GM18870 (cell line): ENCODE measurements around the gene MACROD2.

Experiments
- ATAC-seq: cut with Tn5 transposase; IDR thresholded peaks from one replicate; pipeline ENCODE4 v1.9.1; 2021; ENCODE audit warnings: moderate library complexity; ENCODE audit not compliant: unreplicated experiment

Gene MACROD2

DNA sequence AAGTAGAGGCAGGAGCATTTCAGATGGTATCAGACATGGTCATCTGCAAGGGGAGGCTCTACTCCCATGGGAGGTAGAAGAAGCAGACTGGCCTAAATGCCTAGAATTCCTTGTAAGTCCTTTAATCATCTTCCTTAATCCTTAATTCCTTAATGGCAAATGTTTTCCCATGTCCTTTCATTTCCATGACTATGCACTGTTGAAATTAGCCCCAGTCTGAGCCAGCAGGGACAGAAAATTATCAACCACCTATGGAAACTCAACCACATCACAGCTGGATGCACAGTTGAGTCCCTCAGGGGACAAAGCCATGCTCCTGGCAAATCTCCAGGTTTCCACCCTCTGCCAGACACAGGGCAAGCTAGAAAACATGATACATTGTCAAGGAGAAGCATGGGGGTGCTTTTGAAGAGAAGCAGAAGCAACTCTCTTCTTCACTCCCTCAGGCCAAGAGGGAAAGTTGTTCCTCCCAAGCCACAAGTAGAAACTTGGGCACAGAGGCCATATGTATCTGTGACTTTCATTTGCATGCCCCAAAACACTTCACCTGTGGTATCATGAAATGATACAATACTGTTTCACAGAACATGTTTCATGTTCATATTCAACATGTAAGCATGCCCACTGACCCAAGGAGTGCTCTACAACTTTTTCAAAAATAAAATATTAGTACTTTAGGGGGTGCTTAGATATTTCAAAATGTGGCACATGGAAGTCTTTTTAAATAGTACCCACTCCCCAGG, 1894.4 kb downstream of the MACROD2 start:
- ATAC-seq = no peak

DNA sequence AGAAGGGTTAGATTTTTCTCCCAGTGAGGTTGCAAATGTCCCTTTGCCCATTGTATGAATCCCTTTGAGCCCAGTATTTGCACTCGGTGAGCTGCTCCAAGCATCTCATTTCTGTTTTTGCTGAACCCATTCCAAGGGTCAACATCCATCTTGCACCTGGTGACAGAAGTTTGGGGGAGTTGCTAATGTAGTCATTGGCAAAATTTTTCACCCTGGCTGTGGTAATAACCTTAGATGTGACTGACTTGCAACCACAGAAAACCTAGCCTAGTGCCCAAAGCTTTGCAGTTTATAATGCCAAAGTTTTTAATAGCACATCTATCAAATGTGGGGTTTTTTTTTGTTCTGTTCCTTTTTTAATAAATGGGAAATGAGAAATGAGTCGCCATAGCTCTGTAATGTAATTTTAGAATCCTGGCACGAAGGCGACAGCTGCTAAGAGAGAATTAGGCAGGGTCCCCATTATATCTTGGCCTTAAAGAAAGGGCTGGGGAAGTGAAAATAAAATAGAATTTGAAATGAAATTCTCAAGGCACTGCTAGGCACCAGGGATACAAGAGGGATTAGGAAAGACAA, 1895.2 kb downstream of the MACROD2 start:
- no peak for ATAC-seq

DNA sequence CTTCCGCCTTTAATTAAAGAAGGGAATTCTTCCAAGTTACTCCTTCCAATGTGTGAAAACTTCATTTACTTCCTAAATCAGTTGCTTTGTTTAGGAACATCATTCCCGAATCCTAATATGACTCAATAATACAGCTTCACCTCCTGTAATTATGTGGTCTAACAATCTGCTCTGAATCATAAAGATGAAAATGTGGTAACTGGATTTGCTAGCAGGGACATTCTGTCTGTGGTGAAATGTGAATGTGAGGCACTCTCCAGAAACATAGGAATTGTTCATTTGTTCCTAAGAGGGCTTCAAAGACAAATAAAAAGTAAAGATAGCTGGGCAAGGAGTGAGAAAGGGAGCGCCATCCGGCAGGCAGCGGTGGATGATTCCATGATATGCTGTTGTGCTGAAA, 1899.8 kb downstream of the MACROD2 start:
- ATAC-seq = no peak

GRCh38 chr20:15895560-15896084, 1900.3 kb downstream of the MACROD2 start:
- ATAC-seq = peak; percentile 97

DNA sequence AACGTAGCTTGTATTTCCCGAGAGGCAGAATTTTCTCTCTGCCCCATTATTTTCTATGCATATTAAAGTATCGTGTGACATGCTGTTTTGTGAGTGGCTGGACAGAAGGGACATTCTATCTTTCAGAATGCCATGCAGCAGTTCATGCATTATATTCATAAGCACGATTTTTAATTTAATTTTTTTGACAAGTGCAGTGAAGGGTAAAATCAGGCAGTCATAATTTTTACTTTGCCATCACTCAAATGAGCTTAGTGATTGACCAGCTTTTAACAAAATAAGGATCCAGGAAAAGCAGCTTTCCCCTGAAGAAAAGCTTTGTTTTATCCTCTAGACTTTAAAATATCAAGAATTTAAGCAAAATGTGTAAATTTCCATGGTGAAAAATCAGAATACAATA, 1904.7 kb downstream of the MACROD2 start:
- no peak for ATAC-seq

DNA sequence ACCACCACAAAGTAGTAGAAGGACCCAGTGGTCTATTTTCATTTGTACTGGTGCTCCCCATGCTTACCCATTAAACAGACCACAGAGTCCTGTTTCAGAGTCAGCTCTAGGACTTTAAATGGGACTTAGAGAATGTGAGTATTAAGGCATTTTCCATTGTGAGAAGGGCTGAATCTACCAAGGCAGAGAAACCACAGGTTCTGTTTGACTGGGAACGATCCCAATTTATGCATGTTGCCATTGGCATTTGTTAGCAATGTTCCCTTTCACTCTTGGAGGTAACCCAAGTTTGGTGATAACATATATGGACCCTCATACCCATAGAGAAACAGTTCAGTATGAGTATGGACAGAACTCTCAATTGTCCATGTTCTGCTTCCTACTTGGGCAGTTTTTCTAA, 1905.1 kb downstream of the MACROD2 start:
- no peak for ATAC-seq

DNA sequence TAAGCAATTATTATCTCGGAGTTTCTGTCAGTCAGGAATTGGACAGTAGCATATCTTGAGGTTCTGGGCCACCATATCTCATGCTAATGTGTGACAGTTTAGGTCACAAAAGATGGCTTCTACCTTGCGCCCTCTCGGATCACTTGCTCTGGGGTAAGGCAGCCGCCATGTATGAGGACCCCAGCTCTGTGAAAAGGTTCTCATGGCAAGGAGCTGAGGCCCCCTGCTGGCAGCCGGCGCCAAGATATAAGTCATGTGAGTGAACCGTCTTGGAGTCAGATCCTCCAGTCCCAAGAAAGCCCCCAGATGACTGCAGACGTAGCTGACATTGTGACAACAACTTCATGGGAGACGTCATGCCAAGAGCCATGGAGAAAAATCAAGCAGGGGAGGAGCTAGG, 1907.2 kb downstream of the MACROD2 start:
- ATAC-seq = no peak

DNA sequence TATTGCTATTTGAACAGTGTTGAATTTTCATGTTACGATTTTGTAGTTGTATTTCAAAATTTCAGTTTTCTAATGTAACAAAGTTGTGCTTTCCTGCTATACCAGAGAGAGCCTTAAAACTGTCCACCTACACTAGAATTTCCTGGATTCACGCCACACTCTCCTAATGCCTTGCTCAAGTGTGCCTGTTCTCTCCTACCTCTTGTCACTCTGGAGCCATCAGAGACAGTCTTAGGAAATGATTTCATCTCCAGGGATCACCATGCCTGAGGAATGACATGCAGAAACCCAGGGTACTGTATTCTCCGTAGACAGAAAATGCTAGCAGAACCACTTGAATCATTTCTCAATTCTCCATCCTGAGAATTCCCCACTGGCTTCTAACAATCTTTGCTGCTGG, 1910.3 kb downstream of the MACROD2 start:
- ATAC-seq = no peak

DNA sequence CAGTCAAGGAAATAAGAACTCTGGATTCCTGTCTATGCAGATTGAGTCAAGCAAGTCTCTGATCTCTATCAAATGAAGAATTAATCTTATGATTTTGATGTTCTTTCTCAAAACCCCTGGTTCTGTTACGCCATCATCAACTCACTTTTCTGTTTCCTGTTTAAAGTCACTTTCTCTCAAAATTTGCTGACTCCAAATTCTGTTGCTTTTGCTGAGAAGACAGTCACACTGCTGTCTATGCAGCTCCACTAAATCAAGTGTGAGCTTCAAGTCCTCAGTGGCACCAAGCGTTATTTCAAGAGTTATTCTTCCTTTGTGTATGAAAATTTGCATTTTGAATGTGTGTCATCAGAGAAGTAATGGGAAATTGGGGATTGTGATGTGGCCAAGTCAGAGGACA, 1914.7 kb downstream of the MACROD2 start:
- no peak for ATAC-seq

DNA sequence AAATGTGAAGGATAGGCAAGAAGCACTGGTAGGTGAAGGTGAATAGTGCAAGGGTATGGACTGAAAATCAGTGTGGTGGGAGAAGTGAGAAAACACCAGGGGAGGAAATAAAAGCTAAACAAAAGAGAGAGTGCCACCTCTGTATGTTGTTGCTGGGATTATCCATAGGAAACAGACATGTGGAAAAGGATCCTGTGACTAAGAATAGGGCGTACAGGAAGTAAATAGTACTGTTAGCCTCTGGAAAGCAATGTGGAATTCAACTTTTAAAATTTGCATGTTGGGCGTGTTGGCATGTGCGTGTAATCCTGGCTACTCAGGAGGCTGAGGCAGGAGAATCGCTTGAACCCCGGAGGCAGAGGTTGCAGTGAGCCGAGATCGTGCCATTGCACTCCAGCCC, 1916.3 kb downstream of the MACROD2 start:
- no peak for ATAC-seq

DNA sequence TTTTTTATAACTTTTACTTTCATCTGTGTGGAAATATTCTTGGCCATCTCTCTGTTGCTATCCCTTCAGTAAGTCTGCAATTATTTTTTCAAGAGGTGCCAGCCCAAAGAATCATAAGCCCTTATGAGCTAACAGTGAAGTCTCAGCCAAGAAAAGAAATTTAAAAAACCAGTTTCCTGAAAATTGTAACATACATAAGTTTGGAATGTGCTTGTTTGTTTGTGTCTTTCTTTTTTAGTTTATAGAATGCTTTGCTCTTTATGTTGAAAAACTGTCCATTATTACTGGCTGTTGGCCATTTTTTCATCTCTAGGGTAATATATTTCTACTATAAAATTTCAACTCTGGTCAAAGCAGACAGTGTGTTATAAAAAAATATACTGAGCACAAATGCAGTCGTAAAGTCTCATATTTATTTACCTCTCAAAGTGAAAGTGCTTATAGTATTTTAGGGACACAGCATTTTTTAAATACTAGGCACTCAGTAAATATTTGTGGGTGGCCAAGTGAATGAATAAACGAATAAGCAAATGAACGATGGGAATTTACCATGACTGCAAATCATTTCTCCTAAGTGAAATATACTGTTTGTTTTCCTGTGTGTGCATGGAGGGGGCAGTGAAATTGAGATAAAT, 1918.2 kb downstream of the MACROD2 start:
- ATAC-seq = no peak

DNA sequence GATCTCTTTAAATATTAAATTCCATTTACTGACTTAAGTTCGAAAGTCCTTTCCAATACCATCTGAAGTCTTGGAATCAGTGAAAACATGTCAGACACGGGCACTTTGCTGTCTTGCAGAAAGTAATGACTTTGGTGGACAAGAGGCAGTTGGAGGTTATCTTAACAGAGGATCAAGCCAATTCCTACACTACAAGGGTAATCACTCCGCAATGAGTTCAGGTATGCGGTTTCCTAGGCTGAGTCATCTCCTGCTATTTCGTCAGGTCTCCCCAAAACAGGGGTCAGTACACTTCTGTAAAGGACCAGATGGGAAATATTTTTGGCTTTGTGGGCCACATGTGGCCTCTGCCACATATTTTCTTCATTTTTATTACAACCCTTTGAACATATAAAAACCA, 1921.3 kb downstream of the MACROD2 start:
- ATAC-seq = no peak

DNA sequence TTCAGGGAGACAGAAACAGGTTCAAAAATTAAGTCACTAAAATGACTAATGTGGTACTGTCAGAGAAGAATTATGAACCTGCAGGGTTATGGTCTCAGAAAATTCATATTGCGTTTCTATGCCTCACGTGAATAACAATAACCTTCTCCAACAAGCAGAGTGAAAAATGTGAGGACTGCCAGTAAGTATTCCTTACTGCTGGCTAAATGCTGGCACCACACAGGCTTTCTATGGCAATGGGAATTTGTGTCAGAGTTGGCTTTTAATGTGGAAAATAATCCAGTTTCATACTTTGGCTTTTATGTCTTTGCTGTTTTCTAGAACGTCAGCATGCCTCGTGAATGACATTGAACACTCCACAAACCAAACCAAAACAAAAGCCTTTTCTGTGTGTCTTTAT, 1922.0 kb downstream of the MACROD2 start:
- ATAC-seq = no peak

DNA sequence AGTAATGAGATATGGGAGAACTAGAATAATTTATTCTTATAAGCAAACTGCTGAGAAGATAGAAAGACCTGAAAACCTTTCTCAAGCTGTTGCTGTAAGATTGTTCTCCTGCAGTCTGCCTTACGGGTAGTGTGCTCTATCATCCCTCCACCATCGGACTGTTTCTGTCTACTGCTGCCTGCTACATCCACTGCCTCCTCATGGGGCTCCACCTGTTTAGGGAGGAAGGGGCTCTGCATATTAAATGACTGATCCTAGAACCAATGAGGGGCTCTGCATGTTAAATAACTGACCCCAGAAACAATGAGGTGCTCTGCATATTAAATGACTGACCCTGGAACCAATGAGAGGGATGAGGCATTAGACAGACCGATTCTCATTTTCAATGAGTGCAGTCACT, 1923.3 kb downstream of the MACROD2 start:
- no peak for ATAC-seq

DNA sequence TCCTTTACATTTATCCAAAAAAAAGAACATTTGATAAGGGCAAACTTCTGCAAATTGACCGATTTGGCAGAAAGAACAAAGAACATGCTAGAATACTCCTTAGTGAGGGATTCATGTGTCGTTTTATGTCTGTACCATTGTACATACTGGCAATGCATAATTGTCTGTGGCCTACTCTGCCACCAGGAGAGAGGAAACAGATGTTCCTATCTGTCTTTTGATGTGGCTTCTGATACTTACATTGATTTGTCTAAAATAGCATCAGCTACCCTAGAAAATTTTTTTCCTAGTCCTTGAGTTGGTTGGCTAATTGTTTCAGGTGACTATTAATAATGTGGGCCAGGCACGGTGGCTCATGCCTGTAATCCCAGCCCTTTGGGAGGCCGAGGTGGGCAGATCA, 1923.8 kb downstream of the MACROD2 start:
- no peak for ATAC-seq

- ATAC-seq = no peak
These were observed 1926.6 kb downstream of the MACROD2 start for GRCh38 chr20:15921930-15922329.

DNA sequence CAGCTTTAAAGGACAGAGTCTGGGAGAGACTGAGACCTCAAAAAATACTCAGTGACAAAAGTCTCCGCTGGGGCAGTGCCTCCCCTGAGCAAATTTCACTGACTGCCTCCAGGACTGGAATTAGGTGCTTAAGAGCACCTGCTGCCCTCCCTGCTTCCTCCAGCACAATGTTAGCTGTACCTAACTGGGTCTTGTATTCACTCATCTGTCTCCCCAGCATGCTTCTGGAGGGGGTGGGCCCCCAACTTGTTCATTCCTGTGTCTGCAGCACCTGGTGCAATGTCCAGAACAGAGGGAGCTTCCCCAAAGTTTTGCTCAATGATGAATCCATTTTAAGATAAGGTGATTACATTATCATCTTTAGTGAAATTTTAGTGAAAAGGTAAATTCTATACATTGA, 1927.2 kb downstream of the MACROD2 start:
- no peak for ATAC-seq

GRCh38 chr20:15923030-15923776, 1927.9 kb downstream of the MACROD2 start:
- ATAC-seq = no peak

DNA sequence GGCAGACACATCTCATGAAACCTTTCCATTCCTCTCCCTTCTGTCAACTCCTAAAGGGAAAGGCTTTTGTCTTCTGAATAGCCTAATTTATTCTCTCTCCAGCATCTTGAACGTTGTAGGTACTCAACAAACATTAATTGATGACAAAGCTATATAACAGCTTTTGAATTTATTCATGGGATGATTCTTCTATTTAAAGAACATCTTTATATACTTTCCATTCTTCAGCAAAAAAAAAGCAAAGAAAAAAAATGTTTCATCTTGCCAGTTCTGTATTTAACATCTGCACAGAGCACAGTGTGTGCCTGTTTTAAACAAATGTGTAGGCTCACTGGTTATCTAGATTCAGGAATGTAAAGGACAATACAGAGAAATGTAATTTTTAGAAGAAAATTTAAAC, 1929.2 kb downstream of the MACROD2 start:
- no peak for ATAC-seq

- no peak for ATAC-seq
These were observed 1930.1 kb downstream of the MACROD2 start for GRCh38 chr20:15925376-15925775.

GRCh38 chr20:15927893-15928650, 1932.8 kb downstream of the MACROD2 start:
- no peak for ATAC-seq
